PFSK-1 (cell line): Measurements from ENCODE around the gene FOXK1.

Experiments
- FOXP2 ChIP-seq: optimal IDR thresholded peaks from 2 replicates; pipeline ENCODE3; 2011; ENCODE audit warnings: borderline replicate concordance, control low read depth, inconsistent platforms; ENCODE audit not compliant: insufficient read depth; ENCODE audit errors: extremely low read length, extremely low read depth
- POLR2AphosphoS5 ChIP-seq: IDR thresholded peaks from 2 replicates; pipeline ENCODE4 v1.6.1; 2012; ENCODE audit warnings: low read depth, mild to moderate bottlenecking, control low read depth, low read length, moderate library complexity
- REST ChIP-seq, 2 experiments: IDR thresholded peaks; 2 replicates each; pipeline versions ENCODE4 v1.6.1 to v1.8.0; 2011 to 2012; ENCODE audit warnings: low read depth in 2 of 2, low read length in 2 of 2, control low read depth in 1 of 2, inconsistent platforms in 1 of 2, mild to moderate bottlenecking in 1 of 2, moderate library complexity in 1 of 2; ENCODE audit not compliant: insufficient read depth in 1 of 2
- SIN3A ChIP-seq: IDR thresholded peaks from 2 replicates; pipeline ENCODE4 v1.6.1; 2012; ENCODE audit warnings: mild to moderate bottlenecking, low read length, moderate library complexity, borderline replicate concordance; ENCODE audit not compliant: insufficient read depth
- TAF1 ChIP-seq: IDR thresholded peaks from 2 replicates; pipeline ENCODE4 v1.6.1; 2012; ENCODE audit warnings: low read length, control low read depth, borderline replicate concordance; ENCODE audit not compliant: insufficient read depth

Gene FOXK1

GRCh38 chr7:4730971-4731370 lies 48.9 kb downstream of the FOXK1 start:
- TF ChIP-seq TAF1 = no peak
- TF ChIP-seq REST (IDR thresholded peaks at IDR 0.05; ENCODE audit: insufficient read depth in 1 of 2, low read depth in 2 of 2, low read length in 2 of 2) = no peak
- no peak for TF ChIP-seq POLR2AphosphoS5
- no peak for TF ChIP-seq SIN3A
- TF ChIP-seq FOXP2 = no peak

- no peak for TF ChIP-seq FOXP2
- no peak for TF ChIP-seq REST (IDR thresholded peaks at IDR 0.05; ENCODE audit: insufficient read depth in 1 of 2, low read depth in 2 of 2, low read length in 2 of 2)
- TF ChIP-seq SIN3A = no peak
- TF ChIP-seq TAF1 = no peak
- TF ChIP-seq POLR2AphosphoS5 = no peak
These were observed 49.7 kb downstream of the FOXK1 start for GRCh38 chr7:4731803-4732202.

- no peak for TF ChIP-seq FOXP2
- no peak for TF ChIP-seq SIN3A
- TF ChIP-seq POLR2AphosphoS5 = no peak
- no peak for TF ChIP-seq TAF1
- TF ChIP-seq REST (IDR thresholded peaks at IDR 0.05; ENCODE audit: insufficient read depth in 1 of 2, low read depth in 2 of 2, low read length in 2 of 2) = no peak
These were observed 51.9 kb downstream of the FOXK1 start for GRCh38 chr7:4733936-4734528.

GRCh38 chr7:4734587-4735345 lies 52.7 kb downstream of the FOXK1 start:
- TF ChIP-seq FOXP2 (no peak), REST (IDR thresholded peaks at IDR 0.05; ENCODE audit: insufficient read depth in 1 of 2, low read depth in 2 of 2, low read length in 2 of 2) (no peak), POLR2AphosphoS5 (no peak), TAF1 (no peak), SIN3A (no peak)
